NB4 (cell line): ENCODE results near the gene DPYSL4.

Experiments
- CTCF ChIP-seq: IDR thresholded peaks from one replicate; pipeline ENCODE4 v1.5.1; 2012; ENCODE audit warnings: low read depth, low read length
- MAX ChIP-seq: IDR thresholded peaks from 2 replicates; pipeline ENCODE4 v1.6.1; 2011; ENCODE audit warnings: low read depth, low read length
- MYC ChIP-seq: IDR thresholded peaks from 2 replicates; pipeline ENCODE4 v1.6.1; 2011; ENCODE audit warnings: low read depth, low read length
- POLR2A ChIP-seq: IDR thresholded peaks from 2 replicates; pipeline ENCODE4 v1.6.1; 2011; ENCODE audit warnings: mild to moderate bottlenecking; ENCODE audit not compliant: insufficient read length; ENCODE audit errors: extremely low read depth

- TF ChIP-seq CTCF (no peak), MAX (no peak), POLR2A (no peak), MYC (no peak)
These were observed 47.2 kb upstream of the DPYSL4 start for GRCh38 chr10:132139526-132139925.
